Aorta (tissue), 5 donors: Measurements from ENCODE around the gene PRDM15. TPM values are rescaled to one million over a fixed set of nuclear protein-coding genes. Genes with fewer than 3 reads are reported as not detected.
A peak's percentile ranks its signal among the peaks of the same experiment; 100 is the strongest.

Experiments used
- ATAC-seq: fragments of 200-7000 bp; cut with Tn5 transposase; one replicate; pipeline ENCODE4 v1.9.1; 2022; ENCODE audit warnings: moderate library complexity; ENCODE audit not compliant: low FRiP score
- DNase-seq, 2 donors: peaks; one replicate each; pipeline ENCODE4 v3.0.0-alpha.2; 2020
- H3K27ac ChIP-seq, 2 donors: one replicate each; pipeline ENCODE4 v1.5.1; 2013; ENCODE audit warnings: low read length in 2 of 2, mild to moderate bottlenecking in 2 of 2, moderate library complexity in 2 of 2, control low read depth in 1 of 2, inconsistent platforms in 1 of 2, low read depth in 1 of 2
- H3K27me3 ChIP-seq, 2 donors: one replicate each; pipeline ENCODE4 v1.6.1; 2013; ENCODE audit warnings: control low read depth in 1 of 2, low read length in 1 of 2, mild to moderate bottlenecking in 1 of 2, moderate library complexity in 1 of 2; ENCODE audit not compliant: insufficient read depth in 2 of 2, control insufficient read depth in 1 of 2
- H3K36me3 ChIP-seq, 2 donors: one replicate each; pipeline ENCODE4 v1.6.1; 2013; ENCODE audit warnings: control low read depth in 1 of 2, low read length in 1 of 2, mild to moderate bottlenecking in 1 of 2; ENCODE audit not compliant: insufficient read depth in 2 of 2, control insufficient read depth in 1 of 2
- H3K4me1 ChIP-seq, 2 donors: one replicate each; pipeline ENCODE4 v1.6.1; 2013; ENCODE audit warnings: low read length in 2 of 2, control low read depth in 1 of 2, mild to moderate bottlenecking in 1 of 2, moderate library complexity in 1 of 2; ENCODE audit not compliant: insufficient read depth in 2 of 2, control insufficient read depth in 1 of 2
- H3K4me3 ChIP-seq, 2 donors: one replicate each; pipeline ENCODE4 v1.5.1; 2013; ENCODE audit warnings: low read length in 2 of 2, control low read depth in 1 of 2, mild to moderate bottlenecking in 1 of 2
- H3K9me3 ChIP-seq: one replicate; pipeline ENCODE4 v1.6.1; 2013; ENCODE audit warnings: mild to moderate bottlenecking, low read length; ENCODE audit not compliant: control insufficient read depth
- WGBS, 2 donors: extraction: QIAGEN DNeasy Blood & Tissue Kit; methylation state at CpG; one replicate each; pipeline ENCODE4 v1.1.7; 2013; 5-methylcytosine and 5-hydroxymethylcytosine counted together
- intact Hi-C, 2 donors: fragments of 100-400 bp; cut with DNase I; formaldehyde crosslinking; loops; one replicate each; pipeline versions ENCODE4 v1.14.2 to v1.15.0; 2022
- polyA plus RNA-seq, 2 donors: library from polyadenylated mRNA; stranded (reverse); fragments of 200-250 nt; gene quantifications; one replicate each; pipeline ENCODE4 v1.2.3, GENCODE V29; 2013
- total RNA-seq, 2 donors: library from RNA; stranded (reverse); fragmentation: NEBNext Ultra II Directional; extraction: Animal tissue kit (Norgen Biotek cat#: 25700); gene quantifications; one replicate each; pipeline ENCODE4 v1.2.1, GENCODE V29; 2021
- donor health status: healthy with polysubstance abuse.
- donor health status: Bipolar disorder and iron deficiency.
- donor health status: DM: no; HTN: no; CAD: no.
- donor health status: DM: no; HTN: no; CAD: no.
- donor health status: DM: yes; HTN: yes; CAD: no.

Gene PRDM15
- total and polyA plus RNA-seq, 4 donors = 2.6 to 11.5 (median 7.5) TPM

- H3K36me3 ChIP-seq = no peaks in the 10 kb centered on the region
- intact Hi-C loops = loop anchor here (5.0 to 10.0 kb wide), 3 partner anchors 37 to 120 kb away; no protein-coding TSS in a partner anchor
- H3K27me3 ChIP-seq = no peaks in the 10 kb centered on the region
- no peak overlapping the region for H3K27ac ChIP-seq
- no peaks in the 10 kb centered on the region for H3K4me1 ChIP-seq
- ATAC-seq (no peak), DNase-seq (peak; percentile 20 to 30)
- no peak overlapping the region for H3K4me3 ChIP-seq
- no peaks in the 10 kb centered on the region for H3K9me3 ChIP-seq
- WGBS, 2 donors = 82 to 85% methylated on average over 7 of the region's 7 CpGs
These were observed 114.4 kb downstream of the PRDM15 start for GRCh38 chr21:41764558-41765419.

- H3K27ac ChIP-seq = no peak overlapping the region
- 76 to 96% methylated on average over 8 of the region's 8 CpGs for WGBS, 2 donors
- H3K4me3 ChIP-seq = no peak overlapping the region
- H3K27me3 ChIP-seq = no peaks in the 10 kb centered on the region
- H3K36me3 ChIP-seq = no peaks in the 10 kb centered on the region
- no peaks in the 10 kb centered on the region for H3K4me1 ChIP-seq
- intact Hi-C loops = loop anchor here in 1 of 2 donors (10.0 kb wide), 1 partner anchor 119 kb away; no protein-coding TSS in a partner anchor
- H3K9me3 ChIP-seq = no peaks in the 10 kb centered on the region
- no peak for ATAC-seq
- DNase-seq = peak; percentile 35 to 55
These were observed 115.1 kb downstream of the PRDM15 start for GRCh38 chr21:41763996-41764395.

GRCh38 chr21:41763398-41763931 lies 115.7 kb downstream of the PRDM15 start:
- intact Hi-C loops = loop anchor here in 1 of 2 donors (10.0 kb wide), 1 partner anchor 119 kb away; no protein-coding TSS in a partner anchor
- no peak for ATAC-seq
- Histone ChIP-seq H3K27ac (no peak overlapping the region), H3K4me3 (no peak overlapping the region), H3K9me3 (no peaks in the 10 kb centered on the region), H3K4me1 (no peaks in the 10 kb centered on the region), H3K27me3 (no peaks in the 10 kb centered on the region), H3K36me3 (no peaks in the 10 kb centered on the region)
- WGBS, 2 donors = 62 to 75% methylated on average over 21 of the region's 21 CpGs
- DNase-seq = peak; percentile 39 to 51

GRCh38 chr21:41762753-41763152 lies 116.4 kb downstream of the PRDM15 start:
- Histone ChIP-seq H3K27me3 (no peaks in the 10 kb centered on the region), H3K9me3 (no peaks in the 10 kb centered on the region), H3K4me3 (no peak overlapping the region), H3K27ac (no peak overlapping the region), H3K4me1 (no peaks in the 10 kb centered on the region), H3K36me3 (no peaks in the 10 kb centered on the region)
- 85 to 87% methylated on average over 16 of the region's 16 CpGs for WGBS, 2 donors
- intact Hi-C loops = loop anchor here in 1 of 2 donors (10.0 kb wide), 1 partner anchor 118 kb away; no protein-coding TSS in a partner anchor
- ATAC-seq (no peak), DNase-seq (peak in 1 of 2 donors; percentile 38)

GRCh38 chr21:41761934-41762635 lies 117.1 kb downstream of the PRDM15 start:
- WGBS, 2 donors = 48% methylated on average over 22 of the region's 22 CpGs
- intact Hi-C loops = loop anchor here in 1 of 2 donors (10.0 kb wide), 1 partner anchor 117 kb away; no protein-coding TSS in a partner anchor
- H3K27me3 ChIP-seq = no peaks in the 10 kb centered on the region

GRCh38 chr21:41761211-41761933 lies 117.8 kb downstream of the PRDM15 start:
- Histone ChIP-seq H3K27me3 (no peaks in the 10 kb centered on the region), H3K27ac (peak overlapping the region in 1 of 2 donors; percentile 29), H3K4me1 (no peaks in the 10 kb centered on the region), H3K9me3 (no peaks in the 10 kb centered on the region), H3K36me3 (no peaks in the 10 kb centered on the region), H3K4me3 (peak overlapping the region; percentile 0 to 2)
- peak; percentile 65 for ATAC-seq
- peak; percentile 84 to 88 for DNase-seq
- intact Hi-C loops = loop anchor here in 1 of 2 donors (10.0 kb wide), 1 partner anchor 117 kb away; no protein-coding TSS in a partner anchor
- 1 to 2% methylated on average over 22 of the region's 22 CpGs for whole genome bisulfite sequencing, 2 donors

More at GRCh38 chr21:41761934-41762635, 117.1 kb downstream of the PRDM15 start:
- H3K36me3 ChIP-seq = no peaks in the 10 kb centered on the region
- H3K4me3 ChIP-seq = peak overlapping the region in 1 of 2 donors; percentile 2
- H3K4me1 ChIP-seq = no peaks in the 10 kb centered on the region
- DNase-seq (peak; percentile 75 to 82), ATAC-seq (no peak)
- no peaks in the 10 kb centered on the region for H3K9me3 ChIP-seq
- H3K27ac ChIP-seq = peak overlapping the region in 1 of 2 donors; percentile 25

GRCh38 chr21:41760411-41760810 lies 118.7 kb downstream of the PRDM15 start:
- intact Hi-C loops = loop anchor here in 1 of 2 donors (10.0 kb wide), 1 partner anchor 116 kb away; no protein-coding TSS in a partner anchor
- no peaks in the 10 kb centered on the region for H3K36me3 ChIP-seq
- WGBS, 2 donors = 83 to 92% methylated on average over 9 of the region's 9 CpGs
- no peak overlapping the region for H3K4me3 ChIP-seq
- H3K27me3 ChIP-seq = no peaks in the 10 kb centered on the region
- no peaks in the 10 kb centered on the region for H3K9me3 ChIP-seq
- no peaks in the 10 kb centered on the region for H3K4me1 ChIP-seq
- no peak overlapping the region for H3K27ac ChIP-seq
- DNase-seq (peak; percentile 36 to 39), ATAC-seq (no peak)

GRCh38 chr21:41759926-41760325 lies 119.2 kb downstream of the PRDM15 start:
- ATAC-seq (no peak), DNase-seq (peak; percentile 4 to 9)
- Histone ChIP-seq H3K27ac (no peak overlapping the region), H3K9me3 (no peaks in the 10 kb centered on the region), H3K4me3 (no peak overlapping the region), H3K36me3 (no peaks in the 10 kb centered on the region), H3K27me3 (no peaks in the 10 kb centered on the region), H3K4me1 (no peaks in the 10 kb centered on the region)
- intact Hi-C loops = loop anchor here in 1 of 2 donors (10.0 kb wide), 1 partner anchor 115 kb away; no protein-coding TSS in a partner anchor
- 89 to 90% methylated on average over 5 of the region's 5 CpGs for WGBS, 2 donors
